ENCODE measurements around the gene ANKRD28. TPM values are rescaled to one million over a fixed set of nuclear protein-coding genes. Genes with fewer than 3 reads are reported as not detected.

The ANKRD28 gene
- total RNA-seq, 6 experiments from 2014 or later: 16.4 to 32.2 (median 25.7) TPM

GRCh38 chr3:15808679-15809310 is 11.0 kb upstream of the ANKRD28 start:
- ATAC-seq (no peak), DNase-seq (no peak)
- Histone ChIP-seq H3K27me3 (no peaks in the 10 kb centered on the region), H3K27ac (no peak overlapping the region), H3K4me3 (no peak overlapping the region), H3K36me3 (no peaks in the 10 kb centered on the region), H3K4me1 (peaks cover 0 to 7% (median 0%) of the 10 kb centered on the region in 4 donors), H3K9me3 (no peaks in the 10 kb centered on the region)
- no peak for TF ChIP-seq CTCF (IDR thresholded peaks at IDR 0.05)
- no peak for TF ChIP-seq POLR2A (IDR thresholded peaks at IDR 0.05)
- intact Hi-C loops (cut with DNase I): no loop called here
- 68% methylated on average over 2 of the region's 2 CpGs for WGBS (ENCODE audit: insufficient coverage, low coverage, low lambda C conversion rate, missing lambda C conversion rate)

GRCh38 chr3:15805756-15806266 is 8.0 kb upstream of the ANKRD28 start:
- Histone ChIP-seq H3K9me3 (no peaks in the 10 kb centered on the region), H3K4me1 (peaks cover 0 to 10% (median 2%) of the 10 kb centered on the region in 4 donors), H3K27ac (no peak overlapping the region), H3K4me3 (no peak overlapping the region), H3K27me3 (no peaks in the 10 kb centered on the region), H3K36me3 (no peaks in the 10 kb centered on the region)
- DNase-seq (no peak), ATAC-seq (peak in 3 of 4 donors; percentile 50 to 52 (median 52))
- WGBS (ENCODE audit: insufficient coverage, low coverage, low lambda C conversion rate, missing lambda C conversion rate): 60% methylated on average over 7 of the region's 7 CpGs
- intact Hi-C loops (cut with DNase I): no loop called here
- TF ChIP-seq POLR2A (IDR thresholded peaks at IDR 0.05) (no peak), CTCF (IDR thresholded peaks at IDR 0.05) (no peak)

GRCh38 chr3:15804553-15805095 is 6.8 kb upstream of the ANKRD28 start:
- 65% methylated on average over 4 of the region's 4 CpGs for WGBS (ENCODE audit: insufficient coverage, low coverage, low lambda C conversion rate, missing lambda C conversion rate)
- intact Hi-C loops (cut with DNase I): no loop called here
- Histone ChIP-seq H3K36me3 (no peaks in the 10 kb centered on the region), H3K4me3 (no peak overlapping the region), H3K9me3 (no peaks in the 10 kb centered on the region), H3K27me3 (no peaks in the 10 kb centered on the region), H3K27ac (no peak overlapping the region), H3K4me1 (peaks cover 0 to 22% (median 7%) of the 10 kb centered on the region in 4 donors)
- TF ChIP-seq POLR2A (IDR thresholded peaks at IDR 0.05): no peak
- TF ChIP-seq CTCF (IDR thresholded peaks at IDR 0.05): no peak
- ATAC-seq: peak in 1 of 4 donors; percentile 36
- no peak for DNase-seq

- intact Hi-C loops (cut with DNase I): no loop called here
Measured at GRCh38 chr3:15803921-15804320, 6.1 kb upstream of the ANKRD28 start.

More at GRCh38 chr3:15803921-15804320, 6.1 kb upstream of the ANKRD28 start:
- TF ChIP-seq CTCF (IDR thresholded peaks at IDR 0.05): no peak
- no peak for TF ChIP-seq POLR2A (IDR thresholded peaks at IDR 0.05)
- no peaks in the 10 kb centered on the region for H3K36me3 ChIP-seq
- whole genome bisulfite sequencing (ENCODE audit: insufficient coverage, low coverage, low lambda C conversion rate, missing lambda C conversion rate): 92% methylated on average over 2 of the region's 2 CpGs
- H3K4me1 ChIP-seq: peaks cover 0 to 23% (median 7%) of the 10 kb centered on the region in 4 donors
- H3K27ac ChIP-seq: no peak overlapping the region
- no peak overlapping the region for H3K4me3 ChIP-seq
- DNase-seq (no peak), ATAC-seq (no peak)
- H3K9me3 ChIP-seq: no peaks in the 10 kb centered on the region
- H3K27me3 ChIP-seq: no peaks in the 10 kb centered on the region
